Epidermal melanocyte (primary cell): Measurements from ENCODE around the gene LOX.

Source experiments
- DNase-seq: peaks from one replicate; pipeline ENCODE4 v3.0.0; 2011; ENCODE audit warnings: low spot score; ENCODE audit not compliant: insufficient read length

Gene LOX, protein sequence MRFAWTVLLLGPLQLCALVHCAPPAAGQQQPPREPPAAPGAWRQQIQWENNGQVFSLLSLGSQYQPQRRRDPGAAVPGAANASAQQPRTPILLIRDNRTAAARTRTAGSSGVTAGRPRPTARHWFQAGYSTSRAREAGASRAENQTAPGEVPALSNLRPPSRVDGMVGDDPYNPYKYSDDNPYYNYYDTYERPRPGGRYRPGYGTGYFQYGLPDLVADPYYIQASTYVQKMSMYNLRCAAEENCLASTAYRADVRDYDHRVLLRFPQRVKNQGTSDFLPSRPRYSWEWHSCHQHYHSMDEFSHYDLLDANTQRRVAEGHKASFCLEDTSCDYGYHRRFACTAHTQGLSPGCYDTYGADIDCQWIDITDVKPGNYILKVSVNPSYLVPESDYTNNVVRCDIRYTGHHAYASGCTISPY

DNA sequence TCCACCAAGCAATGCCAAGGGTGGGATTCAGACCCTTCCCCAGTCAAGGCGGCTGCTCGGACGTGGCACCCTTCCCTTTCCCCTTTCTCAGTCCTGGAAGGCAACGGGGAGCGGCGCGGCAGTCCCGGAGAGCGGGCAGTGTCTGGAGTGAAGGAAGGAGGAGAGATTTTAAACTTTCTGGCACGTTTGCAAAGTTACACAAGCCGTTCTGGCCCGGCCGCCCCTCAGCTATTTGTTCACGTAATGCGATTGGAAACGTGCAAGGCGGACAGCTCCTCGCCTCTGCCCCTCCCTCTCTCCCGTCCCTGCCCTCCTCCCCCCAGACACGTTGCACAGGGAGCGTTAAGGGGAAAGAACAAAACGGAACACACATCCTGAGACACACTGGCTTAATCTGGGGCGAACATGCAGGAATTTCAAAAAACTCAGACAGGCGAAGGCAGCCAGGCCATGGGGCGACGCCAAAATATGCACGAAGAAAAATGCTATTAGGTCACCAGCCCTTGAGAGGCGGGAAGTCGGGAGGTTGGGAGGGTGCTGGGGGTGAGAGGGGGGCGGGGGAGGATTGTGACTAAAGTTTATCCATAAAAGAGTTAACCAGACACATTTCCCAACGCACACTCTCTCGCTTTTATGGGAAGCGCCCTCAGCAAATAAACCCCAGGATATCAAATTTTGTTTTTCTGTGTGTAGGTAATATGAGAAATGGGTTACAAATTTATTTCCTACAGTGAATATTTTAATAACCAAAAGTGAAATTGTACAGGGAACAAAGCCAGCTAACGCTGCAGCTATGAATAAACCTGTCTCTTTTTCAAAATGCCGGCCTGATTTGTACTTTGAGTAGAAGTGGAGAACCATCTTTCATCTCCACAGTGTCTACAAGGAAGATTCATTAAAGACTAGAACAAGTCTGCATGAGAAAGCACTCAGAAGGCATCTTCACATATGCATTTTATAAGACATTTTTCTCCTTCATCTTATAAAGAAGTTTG lies at the start of gene LOX:
Gene LOX (minus strand): TSS at position 144 of the 995 bp plus-strand sequence. CDS start 274 bp downstream, outside the sequence.
- DNase-seq = peak; percentile 25

DNA sequence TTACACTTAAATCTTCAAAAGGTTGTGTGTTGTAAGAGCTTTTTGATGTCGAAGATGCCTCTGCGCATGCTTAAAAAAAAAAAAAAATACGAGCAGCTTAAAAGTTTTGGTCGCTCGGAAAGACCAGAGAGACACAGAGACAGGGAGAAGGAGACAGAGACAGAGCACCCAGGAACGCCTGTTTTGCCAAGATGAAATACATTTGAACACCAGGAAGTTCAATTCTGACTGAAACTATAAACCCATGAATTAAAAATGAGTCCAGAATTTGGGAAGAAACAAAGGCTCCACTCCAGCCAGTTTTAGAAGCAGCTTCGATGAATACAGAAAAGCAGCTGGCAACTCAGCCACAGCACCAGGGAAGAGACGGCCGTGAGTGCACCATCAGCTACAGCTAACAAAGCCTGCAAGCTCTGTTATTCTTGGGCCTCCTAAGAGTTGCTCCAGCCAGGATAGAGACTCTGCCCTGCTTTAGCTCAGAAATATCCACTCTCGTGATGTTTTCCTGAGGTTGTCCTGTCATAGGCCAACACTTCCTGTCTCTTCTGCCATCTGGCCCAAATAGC lies 48.8 kb upstream of the LOX start:
- no peak for DNase-seq

GRCh38 chr5:122126177-122126755 lies 48.2 kb upstream of the LOX start:
- no peak for DNase-seq

DNA sequence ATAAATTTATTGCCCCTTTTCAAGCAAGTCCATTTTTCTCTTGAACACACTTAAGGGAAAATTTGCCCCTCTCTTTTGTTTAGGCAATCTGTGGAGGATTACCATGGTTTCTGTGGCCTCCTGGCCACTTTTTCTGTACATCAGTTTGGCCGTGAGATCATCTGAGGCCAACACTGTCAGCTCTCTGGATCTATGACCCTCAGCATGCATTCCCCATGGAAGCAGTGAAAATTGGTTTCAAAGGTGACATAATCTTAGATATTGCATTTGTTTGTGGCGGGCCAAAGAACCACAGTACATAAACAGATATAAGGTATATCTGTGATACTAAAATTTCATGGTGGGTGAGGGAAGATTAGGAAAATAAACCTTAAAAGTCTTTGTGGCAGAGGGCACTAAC lies 46.7 kb upstream of the LOX start:
- no peak for DNase-seq

DNA sequence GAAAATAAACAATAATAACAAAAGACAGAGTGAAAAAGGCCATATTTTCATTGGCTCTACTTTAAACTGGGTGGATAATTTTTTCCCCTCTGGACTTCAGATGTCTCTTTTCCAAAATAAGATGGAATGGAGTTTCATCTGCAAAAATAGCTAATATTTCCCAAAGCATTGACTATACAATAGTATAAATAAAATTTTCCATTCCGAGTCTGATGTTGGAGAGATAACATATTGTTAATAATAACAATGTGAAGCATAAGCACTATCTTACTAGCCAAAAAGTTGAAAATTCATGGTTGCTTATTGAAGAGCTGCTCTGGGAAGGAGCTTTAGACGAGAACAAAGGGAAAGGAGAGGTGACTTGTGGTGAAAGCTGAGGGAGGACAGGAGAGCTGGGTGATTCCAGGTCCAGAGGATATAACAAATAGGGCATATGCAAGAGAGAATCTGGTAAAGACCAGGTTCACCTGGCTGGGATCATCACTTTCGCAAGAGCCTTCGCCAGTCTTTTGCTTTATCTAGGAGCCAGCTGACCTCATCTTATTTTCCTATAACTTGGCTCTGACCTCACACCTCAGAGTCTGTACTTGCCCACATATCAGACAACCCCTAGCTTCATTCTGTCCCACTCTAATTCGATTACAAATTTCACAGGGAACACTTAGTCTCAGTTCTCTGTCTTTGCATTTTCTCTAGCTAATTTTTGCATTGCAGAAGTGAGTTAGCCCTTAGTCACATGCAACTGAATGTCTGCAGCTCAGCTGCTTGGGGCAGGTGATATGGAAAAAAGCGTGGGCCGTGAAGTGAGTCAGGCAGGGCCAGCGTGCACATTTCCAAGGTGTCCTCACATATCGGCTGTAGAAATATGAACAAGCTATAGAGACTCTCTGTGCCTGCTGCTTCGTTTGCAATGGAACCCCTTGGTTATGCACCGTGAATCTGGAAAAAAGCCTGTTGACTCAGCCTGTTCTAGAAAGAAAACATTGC lies 43.7 kb upstream of the LOX start:
- DNase-seq = no peak

DNA sequence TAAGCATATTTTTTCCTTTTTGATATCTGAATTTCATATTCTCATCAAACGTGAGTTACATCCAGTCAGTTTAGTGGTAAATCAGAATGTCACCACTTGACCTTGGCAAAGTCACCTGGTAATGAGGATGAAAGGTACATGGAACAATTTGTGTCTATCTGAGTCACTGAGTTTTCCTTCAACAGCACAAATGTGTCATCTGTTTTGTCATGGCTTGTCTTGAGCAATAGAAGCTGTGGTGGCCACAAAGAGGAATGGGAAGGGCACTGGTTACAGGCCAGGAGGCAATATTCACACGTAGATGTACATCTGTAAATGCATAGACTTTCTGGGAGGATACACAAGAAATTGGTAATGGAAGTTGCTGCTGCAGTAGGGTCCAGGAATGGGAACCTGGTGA lies 42.9 kb upstream of the LOX start:
- DNase-seq = no peak

DNA sequence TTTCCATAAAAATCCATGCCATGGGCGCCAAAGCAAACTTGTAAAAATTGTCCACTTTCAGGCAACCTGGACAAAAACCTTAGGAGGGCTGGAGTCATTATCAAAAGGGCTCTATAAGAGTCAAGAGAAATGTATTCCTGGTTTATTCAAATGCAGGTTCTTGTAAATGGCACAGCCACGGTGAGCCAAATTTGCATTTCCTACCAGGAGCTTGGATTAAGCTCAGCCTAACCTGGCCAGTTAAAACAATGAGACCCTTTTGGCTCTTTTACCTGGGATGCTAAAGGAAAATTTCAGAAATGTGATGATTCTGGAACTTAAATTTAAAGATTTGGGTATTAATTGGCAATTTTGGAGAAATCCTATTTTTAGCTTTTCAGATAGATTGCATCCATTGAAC lies 42.4 kb upstream of the LOX start:
- DNase-seq = no peak

DNA sequence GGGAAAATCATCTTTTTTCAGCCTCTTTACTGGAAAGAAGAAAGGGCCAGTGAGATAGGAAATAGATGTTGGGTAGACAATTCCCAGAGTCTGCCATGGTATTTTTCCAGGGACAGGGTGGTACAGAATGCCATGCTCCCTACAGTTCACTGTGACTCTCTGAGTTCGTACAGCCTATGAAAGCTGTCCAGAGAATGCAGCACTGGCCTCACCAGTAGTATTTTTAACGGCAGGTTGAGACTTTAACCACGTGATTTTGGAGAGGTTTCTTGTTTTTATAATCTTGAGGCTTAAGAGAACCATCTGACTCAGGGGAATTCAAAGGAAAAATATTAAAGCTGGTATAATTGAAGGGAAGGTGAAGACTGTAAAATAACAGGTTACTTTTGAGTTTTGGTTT lies 41.1 kb upstream of the LOX start:
- no peak for DNase-seq

DNA sequence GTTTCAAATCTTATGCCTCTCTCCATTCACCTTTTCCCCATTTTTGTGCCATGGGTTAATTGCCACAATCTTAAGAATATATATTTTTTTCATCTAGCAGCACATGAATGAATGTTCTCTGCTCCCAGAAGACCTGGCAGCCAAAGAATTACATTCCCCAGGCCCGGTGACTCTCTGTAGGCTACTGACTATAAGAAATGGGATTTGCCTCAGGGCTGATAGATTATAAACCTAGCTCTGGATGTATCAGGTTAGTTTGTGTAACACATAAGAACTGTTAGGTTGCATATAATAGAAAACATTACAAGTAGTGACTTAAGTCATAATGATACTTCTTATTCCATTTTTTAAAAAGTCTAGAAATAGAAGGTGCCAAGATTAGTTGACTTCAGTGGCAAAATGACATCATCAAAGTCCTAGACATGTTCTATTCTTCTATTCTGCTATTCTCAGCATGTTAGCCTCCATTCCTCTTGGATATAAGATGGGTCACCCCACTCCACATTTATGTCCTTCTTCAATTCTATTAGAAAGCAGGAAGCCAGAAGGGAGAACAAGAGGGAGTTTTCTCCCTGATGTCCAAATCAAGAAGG lies 40.4 kb upstream of the LOX start:
- no peak for DNase-seq

DNA sequence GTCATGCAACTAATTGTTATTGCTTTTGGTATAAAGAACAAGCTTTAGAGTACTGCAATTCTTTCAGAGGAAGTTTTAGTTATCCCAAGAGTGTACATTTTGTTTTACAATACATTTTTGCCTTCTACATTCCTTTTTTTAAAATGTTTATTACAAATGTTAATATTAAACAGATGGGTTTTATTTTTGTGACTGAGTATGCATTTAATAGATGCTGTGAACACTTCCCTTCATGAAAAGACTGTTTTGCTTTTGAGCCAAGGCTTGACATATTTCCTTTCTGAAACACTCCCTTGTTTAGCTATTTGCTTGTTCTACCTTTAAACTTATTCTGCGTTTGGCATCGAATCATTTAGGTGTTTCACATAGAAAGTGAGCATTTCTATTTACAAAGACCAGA lies 36.4 kb upstream of the LOX start:
- DNase-seq = no peak

GRCh38 chr5:122112733-122113558 lies 34.9 kb upstream of the LOX start:
- DNase-seq = no peak

DNA sequence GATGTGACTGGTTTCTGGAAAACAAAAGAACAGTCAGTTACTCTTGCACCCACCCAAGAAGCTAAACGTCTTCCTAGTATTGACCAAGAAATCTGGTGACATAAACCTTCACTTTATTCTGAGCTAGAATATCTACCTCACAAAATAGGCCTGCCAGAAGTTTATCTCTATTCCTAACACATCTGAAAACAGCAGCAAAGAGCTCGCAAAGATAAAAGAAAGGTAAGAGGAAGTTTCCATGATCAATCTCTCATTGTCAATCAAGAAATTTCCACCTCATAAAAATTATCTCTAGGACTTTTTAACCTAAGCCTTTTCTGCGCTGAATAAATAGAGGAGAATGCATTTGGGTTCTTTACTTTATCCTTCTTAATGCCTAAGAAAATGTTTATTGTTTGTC lies 34.0 kb upstream of the LOX start:
- no peak for DNase-seq

- DNase-seq = no peak
Measured at GRCh38 chr5:122111460-122111859, 33.4 kb upstream of the LOX start.

GRCh38 chr5:122110987-122111386 lies 32.9 kb upstream of the LOX start:
- no peak for DNase-seq

DNA sequence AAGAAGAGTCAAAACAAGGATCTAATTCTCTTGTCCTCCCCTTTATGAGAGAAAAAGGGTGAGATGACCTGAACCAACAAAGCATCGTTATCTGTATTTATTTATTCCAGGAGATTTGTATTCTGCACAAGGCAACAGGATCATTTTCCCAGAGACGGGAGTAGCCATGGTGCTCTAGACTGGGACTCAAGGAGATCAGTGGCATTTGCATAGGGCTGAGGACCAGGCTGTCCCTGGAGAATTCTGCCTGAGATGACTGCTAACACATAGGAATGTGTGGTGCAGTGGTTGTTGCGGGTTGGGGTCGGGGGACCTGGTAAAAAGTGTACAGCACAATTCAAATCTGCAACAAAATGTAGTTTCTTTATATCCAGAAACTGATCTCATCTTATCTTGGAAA lies 29.0 kb upstream of the LOX start:
- DNase-seq = no peak

DNA sequence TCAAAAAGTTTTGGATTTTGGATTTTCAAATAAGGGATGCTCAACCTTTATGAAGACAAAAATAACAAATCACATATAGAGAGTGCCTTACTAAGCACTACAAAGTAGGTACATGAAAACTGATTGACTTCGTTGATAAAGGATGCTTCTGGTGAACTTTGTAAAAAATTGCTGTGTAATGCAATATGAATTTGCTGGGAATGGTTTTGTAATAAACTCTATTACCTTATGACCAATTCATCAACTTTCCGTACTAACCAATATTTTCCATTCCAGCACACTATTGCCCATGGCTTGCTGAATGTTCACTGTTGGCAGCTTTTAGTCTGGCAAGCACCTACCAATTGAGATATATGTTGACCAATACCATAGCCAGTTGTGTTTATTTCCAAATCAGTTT lies 27.9 kb upstream of the LOX start:
- DNase-seq = no peak

- no peak for DNase-seq
Measured at GRCh38 chr5:122102825-122103224, 24.8 kb upstream of the LOX start.

- DNase-seq = no peak
Measured at GRCh38 chr5:122101636-122102285, 23.7 kb upstream of the LOX start.
